Keratinocyte (primary cell): ENCODE data around the gene DPM2.

Experiments used
- CTCF ChIP-seq, 3 experiments: IDR thresholded peaks in 1 of 3; conservative IDR thresholded peaks in 1 of 3; optimal IDR thresholded peaks in 1 of 3; 2 replicates in 2 of 3; 3 replicates in 1 of 3; pipeline versions ENCODE3 to v1.5.1; 2011; ENCODE audit warnings: low read length in 3 of 3, mild to moderate bottlenecking in 3 of 3, moderate library complexity in 2 of 3, control low read depth in 1 of 3, inconsistent platforms in 1 of 3; ENCODE audit not compliant: insufficient read depth in 2 of 3; ENCODE audit errors: extremely low read depth in 1 of 3
- EZH2 ChIP-seq: IDR thresholded peaks from one replicate; pipeline ENCODE4 v1.6.1; 2012; ENCODE audit warnings: inconsistent platforms, mild to moderate bottlenecking, low read length, moderate library complexity

- TF ChIP-seq CTCF (optimal IDR thresholded peaks at IDR 0.05 in 1 of 3, IDR thresholded peaks at IDR 0.05 in 1 of 3, conservative IDR thresholded peaks at IDR 0.05 in 1 of 3; ENCODE audit: extremely low read depth in 1 of 3, insufficient read depth in 2 of 3, low read length in 3 of 3), result no peak
- no peak for TF ChIP-seq EZH2
These were observed 20.7 kb downstream of the DPM2 start, which contains the start of gene ST6GALNAC4 for GRCh38 chr9:127916720-127917581.
